H1 (cell line): ENCODE measurements around the gene APOL6. TPM values are rescaled to one million over a fixed set of nuclear protein-coding genes. Genes with fewer than 3 reads are reported as not detected.

Experiments
- CTCF ChIA-PET: fragments of 300-600 bp; sonication (Branson Sonifier 250); formaldehyde crosslinking; loops from one replicate; lab custom pipeline; 2021; ENCODE audit not compliant: partially characterized antibody; lab: Charles Lee
- POLR2A ChIA-PET: fragments of 300-600 bp; sonication (Branson Sonifier 250); formaldehyde crosslinking; loops from one replicate; lab custom pipeline; 2021; ENCODE audit warnings: inconsistent platforms; ENCODE audit not compliant: partially characterized antibody; lab: Charles Lee
- DNase-seq, 2 experiments: peaks; one replicate each; pipeline versions ENCODE4 v3.0.0 to v3.0.0-alpha.2; 2010 to 2022; ENCODE audit warnings: low spot score in 2 of 2, low read depth in 1 of 2, mixed read lengths in 1 of 2
- FAIRE-seq: peaks from 2 replicates; lab custom pipeline; 2011; peaks lifted over from hg19 to GRCh38; lab: Jason Lieb, UNC
- H2AFZ ChIP-seq: 2 replicates; pipeline ENCODE4 v1.8.1; 2012; ENCODE audit warnings: low read length, inconsistent platforms
- H2AK5ac ChIP-seq: 2 replicates; pipeline ENCODE4 v1.6.1; 2013; ENCODE audit warnings: low read depth, low read length
- H2BK120ac ChIP-seq: replicated peaks from 2 replicates; pipeline ENCODE3; 2013; ENCODE audit warnings: low read depth, low read length, inconsistent platforms
- H2BK12ac ChIP-seq: 2 replicates; pipeline ENCODE4 v1.6.1; 2013; ENCODE audit warnings: low read depth, low read length
- H2BK15ac ChIP-seq: 2 replicates; pipeline ENCODE4 v1.6.1; 2013; ENCODE audit warnings: low read length
- H2BK20ac ChIP-seq: 2 replicates; pipeline ENCODE4 v1.6.1; 2013; ENCODE audit warnings: low read length
- H2BK5ac ChIP-seq: 2 replicates; pipeline ENCODE4 v1.6.1; 2013; ENCODE audit warnings: low read depth, low read length
- H3K14ac ChIP-seq: 2 replicates; pipeline ENCODE4 v1.6.1; 2013; ENCODE audit warnings: inconsistent platforms; ENCODE audit not compliant: insufficient read length
- H3K18ac ChIP-seq: 2 replicates; pipeline ENCODE4 v1.6.1; 2013; ENCODE audit warnings: low read length; ENCODE audit errors: extremely low read depth
- H3K23ac ChIP-seq: 2 replicates; pipeline ENCODE4 v1.6.1; 2013; ENCODE audit warnings: inconsistent platforms; ENCODE audit not compliant: insufficient read length
- H3K23me2 ChIP-seq: 2 replicates; pipeline ENCODE4 v1.6.1; 2013; ENCODE audit warnings: low read depth, low read length
- H3K27ac ChIP-seq: 2 replicates; pipeline ENCODE4 v1.6.1; 2011; ENCODE audit warnings: low read depth, low read length, inconsistent platforms
- H3K27me3 ChIP-seq, 4 experiments: replicated peaks in 1 of 4; 1 replicate in 1 of 4; 2 replicates in 3 of 4; pipeline versions ENCODE4 v1.6.1 to v1.8.1; 2011 to 2013; ENCODE audit warnings: low read length in 3 of 4, mild to moderate bottlenecking in 3 of 4, inconsistent platforms in 2 of 4, mixed read lengths in 2 of 4, moderate library complexity in 1 of 4; ENCODE audit not compliant: control insufficient read depth in 3 of 4, insufficient read depth in 3 of 4; ENCODE audit errors: extremely low read depth in 1 of 4
- H3K36me3 ChIP-seq, 4 experiments: 2 replicates each; pipeline versions ENCODE4 v1.6.1 to v1.8.1; 2011 to 2013; ENCODE audit warnings: mild to moderate bottlenecking in 4 of 4, low read length in 3 of 4, moderate library complexity in 2 of 4, control low read depth in 1 of 4, inconsistent platforms in 1 of 4; ENCODE audit not compliant: insufficient read depth in 4 of 4, control insufficient read depth in 2 of 4
- H3K4ac ChIP-seq: replicated peaks from 2 replicates; pipeline ENCODE3; 2013; ENCODE audit warnings: low read length, low read depth, mixed read lengths, inconsistent platforms; ENCODE audit not compliant: insufficient read length
- H3K4me1 ChIP-seq, 4 experiments: replicated peaks in 1 of 4; 1 replicate in 1 of 4; 2 replicates in 3 of 4; pipeline versions ENCODE4 v1.6.1 to v1.8.1; 2011 to 2013; ENCODE audit warnings: low read length in 3 of 4, inconsistent platforms in 2 of 4, mixed read lengths in 1 of 4; ENCODE audit not compliant: insufficient read depth in 4 of 4, control insufficient read depth in 3 of 4
- H3K4me2 ChIP-seq, 2 experiments: 2 replicates each; pipeline versions ENCODE4 v1.6.1 to v1.8.1; 2011 to 2013; ENCODE audit warnings: low read depth in 2 of 2, low read length in 2 of 2, control low read depth in 1 of 2, inconsistent platforms in 1 of 2, mild to moderate bottlenecking in 1 of 2; ENCODE audit not compliant: insufficient read depth in 1 of 2
- H3K4me3 ChIP-seq, 4 experiments: fragments of 200-600, 300-600 bp in 1 of 4; sonication (generic), shearing (Covaris generic), sonication (Bioruptor Twin) in 1 of 4; 2 replicates each; pipeline versions ENCODE4 v1.5.1 to v1.8.1; 2011 to 2016; ENCODE audit warnings: low read length in 4 of 4, low read depth in 3 of 4, control low read depth in 2 of 4, inconsistent platforms in 2 of 4, mild to moderate bottlenecking in 2 of 4, mixed read lengths in 1 of 4, moderate library complexity in 1 of 4; ENCODE audit not compliant: insufficient read depth in 2 of 4; ENCODE audit errors: extremely low read depth in 1 of 4
- H3K56ac ChIP-seq: replicated peaks from 2 replicates; pipeline ENCODE3; 2013; ENCODE audit warnings: low read depth, mild to moderate bottlenecking, mixed read lengths, low read length, inconsistent platforms; ENCODE audit not compliant: insufficient read length
- H3K79me1 ChIP-seq: 2 replicates; pipeline ENCODE4 v1.6.1; 2013; ENCODE audit warnings: low read depth, low read length, control low read depth
- H3K79me2 ChIP-seq, 2 experiments: 2 replicates each; pipeline versions ENCODE4 v1.6.1 to v1.8.1; 2012 to 2013; ENCODE audit warnings: low read length in 2 of 2, mild to moderate bottlenecking in 2 of 2, inconsistent platforms in 1 of 2; ENCODE audit not compliant: insufficient read depth in 2 of 2, control insufficient read depth in 1 of 2
- H3K9ac ChIP-seq, 4 experiments: replicated peaks in 1 of 4; 1 replicate in 1 of 4; 2 replicates in 3 of 4; pipeline versions ENCODE4 v1.6.1 to v1.8.1; 2011 to 2013; ENCODE audit warnings: low read depth in 3 of 4, low read length in 3 of 4, control low read depth in 2 of 4, mild to moderate bottlenecking in 2 of 4, moderate library complexity in 2 of 4, inconsistent platforms in 1 of 4; ENCODE audit errors: extremely low read depth in 1 of 4
- H3K9me3 ChIP-seq, 2 experiments: 2 replicates each; pipeline versions ENCODE4 v1.6.1 to v1.8.1; 2012 to 2013; ENCODE audit warnings: mild to moderate bottlenecking in 2 of 2, moderate library complexity in 2 of 2, control low read depth in 1 of 2, inconsistent platforms in 1 of 2, low read depth in 1 of 2, low read length in 1 of 2, mixed read lengths in 1 of 2; ENCODE audit not compliant: insufficient read depth in 2 of 2
- H4K20me1 ChIP-seq, 2 experiments: replicated peaks in 1 of 2; 2 replicates each; pipeline versions ENCODE3 to v1.8.1; 2011 to 2013; ENCODE audit warnings: inconsistent platforms in 2 of 2, low read length in 2 of 2, mild to moderate bottlenecking in 1 of 2; ENCODE audit not compliant: insufficient read depth in 2 of 2, control insufficient read depth in 1 of 2
- H4K5ac ChIP-seq: 2 replicates; pipeline ENCODE4 v1.6.1; 2013; ENCODE audit warnings: low read length, low read depth, mixed read lengths, inconsistent platforms; ENCODE audit not compliant: insufficient read length
- H4K8ac ChIP-seq: 2 replicates; pipeline ENCODE4 v1.8.0; 2013; ENCODE audit warnings: mild to moderate bottlenecking, moderate library complexity, low read length, inconsistent platforms; ENCODE audit not compliant: insufficient read depth; ENCODE audit errors: extremely low read depth
- H4K91ac ChIP-seq: replicated peaks from 2 replicates; pipeline ENCODE3; 2013; ENCODE audit warnings: low read length, mixed read lengths, inconsistent platforms; ENCODE audit not compliant: insufficient read length
- CBX8 ChIP-seq: fragments of 300-800, 300-1000 bp; sonication (generic); IDR thresholded peaks from 2 replicates; pipeline ENCODE4 v1.7.1; 2016; ENCODE audit warnings: low read depth, low read length, borderline replicate concordance
- GTF2F1 ChIP-seq: IDR thresholded peaks from 2 replicates; pipeline ENCODE4 v1.6.1; 2012; ENCODE audit warnings: low read depth, low read length, improper control_type of control experiment, borderline replicate concordance
- KDM4A ChIP-seq: IDR thresholded peaks from one replicate; pipeline ENCODE4 v1.7.1; 2012; ENCODE audit warnings: low read depth, mild to moderate bottlenecking, moderate library complexity, low read length, inconsistent platforms; ENCODE audit not compliant: severe bottlenecking
- POLR2AphosphoS5 ChIP-seq: IDR thresholded peaks from 2 replicates; pipeline ENCODE4 v1.6.1; 2011; ENCODE audit warnings: low read depth, low read length
- RFX5 ChIP-seq: IDR thresholded peaks from 2 replicates; pipeline ENCODE4 v1.6.1; 2011; ENCODE audit warnings: low read depth, low read length, improper control_type of control experiment, borderline replicate concordance
- SP1 ChIP-seq: IDR thresholded peaks from 2 replicates; pipeline ENCODE4 v1.6.1; 2011; ENCODE audit warnings: low read depth, low read length
- SP2 ChIP-seq: IDR thresholded peaks from 2 replicates; pipeline ENCODE4 v1.6.1; 2012; ENCODE audit warnings: mild to moderate bottlenecking, low read length, inconsistent platforms
- TEAD4 ChIP-seq: IDR thresholded peaks from 2 replicates; pipeline ENCODE4 v1.6.1; 2012; ENCODE audit warnings: low read depth, low read length, inconsistent platforms, mixed read lengths
- WGBS, 2 experiments: shearing (Covaris generic) in 1 of 2; methylation state at CpG; one replicate each; pipeline versions ENCODE4 v1.1.6 to v1.1.7; 2013 to 2015; ENCODE audit warnings: low lambda C conversion rate in 2 of 2, mixed read lengths in 2 of 2, inconsistent platforms in 1 of 2, low coverage in 1 of 2, missing lambda C conversion rate in 1 of 2; ENCODE audit not compliant: insufficient replicate concordance in 2 of 2, insufficient coverage in 1 of 2, insufficient read length in 1 of 2; ENCODE audit errors: extremely low coverage in 1 of 2, missing lambda C conversion rate in 1 of 2; 5-methylcytosine and 5-hydroxymethylcytosine counted together
- polyA plus RNA-seq, 7 experiments: library from polyadenylated mRNA; depleted of rRNA in 3 of 7; stranded (reverse) in 5 of 7; unstranded in 2 of 7; fragments of >200 nt in 5 of 7; fragments of 200-250 nt in 2 of 7; gene quantifications; 1 replicate in 5 of 7; 2 replicates in 1 of 7; 4 replicates in 1 of 7; pipeline versions ENCODE4 v1.2.1 to v1.2.3, GENCODE V29; 2011 to 2013; ENCODE audit warnings: missing spikeins in 2 of 7, mixed read lengths in 2 of 7
- total RNA-seq: library from RNA; stranded (reverse); fragmentation: NEBNext Ultra II Directional; extraction: Animal tissue kit (Norgen Biotek cat#: 25700); gene quantifications from 2 replicates; pipeline ENCODE4 v1.2.1, GENCODE V29; 2021
- TF ChIP-seq, protein P1 (sequence below): IDR thresholded peaks from 2 replicates; pipeline ENCODE4 v1.6.1; 2012; ENCODE audit warnings: low read length, inconsistent platforms
- TF ChIP-seq, protein P2 (sequence below): IDR thresholded peaks from 2 replicates; pipeline ENCODE4 v1.6.1; 2012; ENCODE audit warnings: inconsistent platforms

APOL6 gene
- total and polyA plus RNA-seq, 2 of the 8 experiments (the other 6 are each of a cell fraction or from before 2014, with no cell fraction given), result 0.06 to 0.13 TPM

DNA sequence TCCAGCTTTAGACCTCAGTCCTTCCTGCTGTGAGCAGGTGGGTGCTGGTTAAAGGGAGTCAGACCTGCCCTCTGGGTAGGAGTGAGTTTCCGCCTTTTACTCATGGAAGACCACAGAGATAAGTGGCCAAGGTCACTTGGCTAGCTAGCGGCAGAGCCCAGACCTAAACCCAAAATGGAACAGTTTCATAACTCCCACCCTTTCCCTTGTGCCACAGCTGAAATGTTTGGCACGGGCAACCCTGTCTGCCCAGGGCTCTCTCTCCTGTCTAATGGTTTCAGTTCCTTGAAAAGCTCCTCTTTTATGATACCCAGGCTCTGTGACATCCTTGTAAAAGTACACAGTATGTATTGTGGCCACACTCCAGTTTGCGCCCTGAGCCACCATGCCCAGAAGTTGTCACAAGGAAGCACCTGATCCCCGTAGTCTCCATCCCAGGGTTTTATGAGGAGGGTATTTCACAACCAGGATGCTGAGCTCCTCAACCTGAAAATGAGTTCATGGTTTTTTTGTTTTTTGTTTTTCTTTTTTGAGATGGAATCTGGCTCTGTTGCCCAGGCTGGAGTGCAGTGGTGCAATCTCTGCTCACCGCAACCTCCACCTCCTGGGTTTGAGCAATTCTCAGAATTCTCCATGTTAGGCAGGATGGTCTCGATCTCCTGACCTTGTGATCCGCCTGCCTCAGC is 36.2 kb upstream of the APOL6 start:
- H3K27me3 ChIP-seq, result no peaks in the 10 kb centered on the region; a peak in 1 of 7 replicates
- DNase-seq (no peak), FAIRE-seq (no peak)
- ChIA-PET POLR2A (interaction anchor here (0.6 to 1.1 kb wide), 3 partner anchors 30 to 74 kb away, joined by 3 read pairs; no protein-coding TSS in a partner anchor), CTCF (interaction anchor here (0.9 to 3.2 kb wide), 8 partner anchors 9 to 261 kb away, joined by 3 to 11 read pairs (median 5); no protein-coding TSS in a partner anchor)
- H2BK12ac ChIP-seq, result no peak overlapping the region
- no peaks in the 10 kb centered on the region for H3K79me2 ChIP-seq
- H4K91ac ChIP-seq, result no peak overlapping the region
- H2BK20ac ChIP-seq, result no peak overlapping the region
- no peak overlapping the region for H3K4me2 ChIP-seq
- no peak overlapping the region for H3K18ac ChIP-seq
- H3K4ac ChIP-seq, result no peak overlapping the region
- no peak overlapping the region for H3K9ac ChIP-seq
- H2AFZ ChIP-seq, result no peak overlapping the region
- H3K56ac ChIP-seq, result no peak overlapping the region
- no peak overlapping the region for H2BK5ac ChIP-seq
- H4K5ac ChIP-seq, result no peak overlapping the region
- H3K23me2 ChIP-seq, result no peaks in the 10 kb centered on the region
- no peaks in the 10 kb centered on the region for H3K9me3 ChIP-seq
- H4K20me1 ChIP-seq, result peaks cover 0 to 2% of the 10 kb centered on the region in 2 experiments
- H2AK5ac ChIP-seq, result no peak overlapping the region
- H2BK15ac ChIP-seq, result no peak overlapping the region
- H3K23ac ChIP-seq, result no peak overlapping the region
- no peaks in the 10 kb centered on the region for H3K79me1 ChIP-seq
- H2BK120ac ChIP-seq, result no peak overlapping the region
- no peak overlapping the region for H3K14ac ChIP-seq
- H3K27ac ChIP-seq, result no peak overlapping the region
- H3K36me3 ChIP-seq, result no peaks in the 10 kb centered on the region
- no peak overlapping the region for H4K8ac ChIP-seq
- no peaks in the 10 kb centered on the region for H3K4me1 ChIP-seq
- 88% methylated on average over 7 of the region's 8 CpGs; no CpG with 5 or more reads in 1 of the 2 experiments for WGBS, 2 experiments
- H3K4me3 ChIP-seq, result no peak overlapping the region
- TF ChIP-seq, protein P1, sequence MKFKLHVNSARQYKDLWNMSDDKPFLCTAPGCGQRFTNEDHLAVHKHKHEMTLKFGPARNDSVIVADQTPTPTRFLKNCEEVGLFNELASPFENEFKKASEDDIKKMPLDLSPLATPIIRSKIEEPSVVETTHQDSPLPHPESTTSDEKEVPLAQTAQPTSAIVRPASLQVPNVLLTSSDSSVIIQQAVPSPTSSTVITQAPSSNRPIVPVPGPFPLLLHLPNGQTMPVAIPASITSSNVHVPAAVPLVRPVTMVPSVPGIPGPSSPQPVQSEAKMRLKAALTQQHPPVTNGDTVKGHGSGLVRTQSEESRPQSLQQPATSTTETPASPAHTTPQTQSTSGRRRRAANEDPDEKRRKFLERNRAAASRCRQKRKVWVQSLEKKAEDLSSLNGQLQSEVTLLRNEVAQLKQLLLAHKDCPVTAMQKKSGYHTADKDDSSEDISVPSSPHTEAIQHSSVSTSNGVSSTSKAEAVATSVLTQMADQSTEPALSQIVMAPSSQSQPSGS, result no peak
- TF ChIP-seq RFX5, result no peak
- no peak for TF ChIP-seq SP1
- no peak for TF ChIP-seq KDM4A
- no peak for TF ChIP-seq TEAD4
- TF ChIP-seq GTF2F1, result no peak
- no peak for TF ChIP-seq POLR2AphosphoS5
- TF ChIP-seq, protein P2, sequence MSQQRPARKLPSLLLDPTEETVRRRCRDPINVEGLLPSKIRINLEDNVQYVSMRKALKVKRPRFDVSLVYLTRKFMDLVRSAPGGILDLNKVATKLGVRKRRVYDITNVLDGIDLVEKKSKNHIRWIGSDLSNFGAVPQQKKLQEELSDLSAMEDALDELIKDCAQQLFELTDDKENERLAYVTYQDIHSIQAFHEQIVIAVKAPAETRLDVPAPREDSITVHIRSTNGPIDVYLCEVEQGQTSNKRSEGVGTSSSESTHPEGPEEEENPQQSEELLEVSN, result no peak
- TF ChIP-seq SP2, result no peak
- no peak for TF ChIP-seq CBX8
